Amygdala (tissue), 56 donors: ENCODE data around the gene S100A16.
A peak's percentile ranks its signal among the peaks of the same experiment; 100 is the strongest.
"Not testable (repeated sequence)": the region's sequence is repeated elsewhere in the genome, so short reads cannot be mapped to it uniquely, and the experiment has no call there.

Experiments used
- DNase-seq, 56 donors: peaks; one replicate each; lab custom pipeline; 2025; lab: John Stamatoyannopoulos, UW

Gene S100A16

GRCh38 chr1:153567621-153568366, 45.1 kb downstream of the S100A16 start:
- DNase-seq, result peak in 1 of 56 donors; percentile 25

DNA sequence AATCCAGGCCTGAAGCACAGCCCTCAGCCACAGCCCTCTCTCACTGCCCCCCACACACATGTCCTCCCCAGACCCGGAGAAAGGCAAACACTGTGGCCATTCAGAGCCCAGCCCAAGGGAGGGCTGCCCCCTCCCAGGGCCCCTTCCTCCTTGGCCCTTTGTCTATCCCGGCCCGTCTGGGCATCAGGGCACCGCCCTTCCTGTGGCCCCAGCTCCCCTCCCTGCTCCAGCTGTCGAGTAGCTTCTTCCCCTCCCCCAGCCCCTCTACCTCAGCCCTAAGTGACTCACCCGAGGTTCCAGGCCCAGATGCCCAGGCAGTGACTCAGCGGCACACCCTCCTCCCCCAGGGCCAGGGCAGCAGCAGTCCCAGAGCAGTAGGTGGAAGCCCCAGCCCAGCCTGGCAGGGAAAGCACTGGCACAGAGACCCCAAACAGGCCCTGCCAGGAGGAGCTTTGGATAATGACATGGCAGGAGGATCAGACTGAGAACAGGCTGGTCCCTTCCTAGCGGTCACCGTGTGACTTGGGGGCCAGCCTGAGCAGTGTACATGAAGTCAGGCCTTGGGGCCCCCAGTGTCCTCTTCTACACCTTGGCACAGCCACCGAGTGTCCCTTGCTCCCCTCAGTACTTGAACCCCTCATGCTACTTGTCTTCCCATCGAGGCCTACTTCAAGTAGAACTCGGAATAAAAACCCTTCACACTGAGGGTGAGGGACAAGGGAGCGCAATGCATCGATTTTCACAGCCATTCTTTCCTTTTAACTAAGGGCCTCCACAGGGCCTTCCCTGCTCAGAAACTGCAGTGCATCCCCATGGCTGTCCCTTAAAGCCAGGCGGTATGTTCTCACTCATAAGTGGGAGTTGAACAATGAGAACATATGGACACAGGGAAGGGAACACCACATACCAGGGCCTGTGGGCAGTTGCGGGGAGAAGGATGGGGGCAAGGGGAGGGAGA, 46.2 kb downstream of the S100A16 start:
- DNase-seq, result peak in 34 of 56 donors; percentile 11 to 83 (median 38)

- peak in 1 of 56 donors; percentile 11 for DNase-seq
Measured at GRCh38 chr1:153565529-153566374, 47.2 kb downstream of the S100A16 start, which contains the start of gene S100A2. Gene S100A2 (minus strand): TSS chr1:153565844. CDS start chr1:153563877, 1,967 bp downstream.

- DNase-seq, result no peak
Measured at GRCh38 chr1:153563991-153564390, 48.9 kb downstream of the S100A16 start.

GRCh38 chr1:153563483-153563901, 49.4 kb downstream of the S100A16 start:
- DNase-seq, result no peak

- not testable (repeated sequence) for DNase-seq
Measured at GRCh38 chr1:153562021-153562420, 50.9 kb downstream of the S100A16 start.

DNA sequence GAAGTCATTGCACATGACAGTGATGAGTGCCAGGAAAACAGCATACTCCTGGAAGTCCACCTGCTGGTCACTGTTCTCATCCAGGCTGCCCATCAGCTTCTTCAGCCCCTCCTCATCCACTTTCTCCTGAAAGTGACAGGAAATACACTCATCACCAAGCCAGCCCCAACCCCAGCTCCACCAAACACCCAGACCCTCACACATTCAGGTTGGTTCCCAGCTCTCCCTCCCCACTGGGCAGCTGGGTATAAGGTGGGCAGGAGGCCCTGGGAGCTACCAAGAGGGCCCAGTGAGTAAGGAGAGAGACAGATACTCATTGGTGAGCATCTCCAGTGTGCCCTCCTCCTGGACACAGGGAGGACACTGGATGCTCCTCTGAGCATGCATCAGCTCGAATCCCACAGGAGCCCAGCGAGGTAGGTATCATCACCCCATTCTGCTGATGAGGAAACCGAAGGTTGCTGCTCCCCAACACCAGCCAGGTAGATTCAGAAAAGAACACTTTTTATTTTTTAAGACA, 51.4 kb downstream of the S100A16 start:
- DNase-seq, result no peak

DNA sequence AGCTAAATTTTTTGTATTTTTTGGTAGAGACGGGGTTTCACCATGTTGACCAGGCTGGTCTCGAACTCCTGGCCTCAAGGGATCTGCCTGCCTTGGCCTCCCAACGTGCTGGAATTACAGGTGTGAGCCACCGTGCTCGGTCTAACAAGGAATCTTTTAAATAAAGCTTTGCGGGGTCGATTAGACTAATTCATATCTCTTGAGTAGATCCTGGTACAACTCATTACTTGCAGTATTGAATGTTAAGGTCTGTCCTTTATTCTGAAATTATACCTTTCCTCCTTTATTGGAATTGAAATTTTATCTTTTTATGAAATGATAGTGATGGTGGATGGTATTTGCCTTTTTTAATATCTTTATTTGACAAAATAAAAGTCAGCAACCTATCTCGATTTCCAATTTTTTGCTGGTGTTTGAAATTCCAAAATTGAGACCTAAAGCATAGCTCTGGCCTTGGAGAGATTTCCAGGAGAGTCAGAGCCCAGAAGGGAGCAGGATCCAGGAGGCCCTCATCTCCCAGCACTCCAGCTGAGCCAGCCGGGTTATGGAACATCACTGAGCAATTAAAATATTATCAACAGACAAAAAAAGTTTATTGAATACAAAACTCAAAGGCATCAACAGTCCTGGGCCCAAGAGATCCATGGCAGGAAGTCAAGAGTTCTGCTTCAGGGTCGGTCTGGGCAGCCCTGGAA, 52.0 kb downstream of the S100A16 start:
- DNase-seq, result no peak

DNA sequence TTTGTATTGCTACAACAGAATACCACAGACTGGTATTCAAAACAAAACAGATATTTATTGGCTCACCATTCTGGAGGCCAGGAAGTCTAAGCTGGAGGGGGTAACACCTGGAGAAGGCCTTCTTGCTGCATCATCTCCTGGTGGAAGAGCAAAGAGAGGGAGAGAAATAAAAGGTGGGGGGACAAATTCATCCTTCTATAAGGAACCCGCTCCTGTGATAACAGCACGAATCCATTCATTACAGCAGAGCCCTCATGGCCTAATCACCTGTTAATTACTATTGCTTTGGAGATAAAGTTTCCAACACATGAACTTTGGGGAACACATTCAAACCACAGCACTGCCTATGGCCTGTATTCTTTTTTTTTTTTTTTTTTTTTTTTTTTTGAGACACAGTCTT, 52.7 kb downstream of the S100A16 start:
- no peak for DNase-seq

DNA sequence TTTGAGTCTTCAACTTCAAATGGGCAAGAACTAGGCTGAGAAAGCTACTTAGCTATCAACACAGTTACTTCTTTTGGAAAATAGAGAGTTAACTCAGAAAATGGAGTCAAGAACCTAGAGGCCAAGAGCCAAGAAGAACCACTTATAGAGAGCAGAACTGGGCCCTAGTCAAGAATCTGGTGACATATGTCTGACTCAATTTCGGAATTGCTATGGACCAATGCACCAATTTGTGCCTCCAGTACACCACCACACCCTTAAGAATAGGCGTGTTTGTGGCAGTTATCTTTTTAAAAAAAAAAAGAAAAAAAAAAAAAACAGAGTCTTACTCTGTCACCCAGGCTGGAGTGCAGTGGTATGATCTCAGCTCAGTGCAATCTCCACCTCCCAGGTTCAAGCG, 55.1 kb downstream of the S100A16 start:
- no peak for DNase-seq
